ENCODE measurements around the gene SLC22A1.

The SLC22A1 gene

GRCh38 chr6:160102399-160102798, 19.2 kb upstream of the SLC22A1 start:
- TF ChIP-seq EZH2phosphoT487 (IDR thresholded peaks at IDR 0.05; ENCODE audit: low read depth) (no peak), CTCF (IDR thresholded peaks at IDR 0.05; ENCODE audit: low read depth, low read length) (no peak)

GRCh38 chr6:160102956-160103824, 18.4 kb upstream of the SLC22A1 start:
- H3K36me3 ChIP-seq (replicated peaks; ENCODE audit: low read depth, low read length): no peaks in the 10 kb centered on the region
- no peaks in the 10 kb centered on the region for H3K27me3 ChIP-seq (ENCODE audit: low read depth, low read length)
- H3K79me2 ChIP-seq (ENCODE audit: low read length): no peaks in the 10 kb centered on the region

More at GRCh38 chr6:160102399-160102798, 19.2 kb upstream of the SLC22A1 start:
- Histone ChIP-seq H3K4me1 (ENCODE audit: low read length) (no peaks in the 10 kb centered on the region), H3K4me2 (ENCODE audit: low read length) (no peak overlapping the region), H4K20me1 (ENCODE audit: insufficient read depth, low read length) (no peaks in the 10 kb centered on the region), H3K27ac (ENCODE audit: low read length) (no peak overlapping the region), H3K4me3 (ENCODE audit: low read length) (no peak overlapping the region), H3K36me3 (replicated peaks; ENCODE audit: low read depth, low read length) (no peaks in the 10 kb centered on the region), H3K27me3 (ENCODE audit: low read depth, low read length) (no peaks in the 10 kb centered on the region), H3K9ac (ENCODE audit: low read length) (no peak overlapping the region), H3K79me2 (ENCODE audit: low read length) (no peaks in the 10 kb centered on the region), H3K9me3 (ENCODE audit: insufficient read depth, low read length) (no peaks in the 10 kb centered on the region), H2AFZ (ENCODE audit: low read depth, low read length) (no peak overlapping the region)

GRCh38 chr6:160103825-160104100, 17.9 kb upstream of the SLC22A1 start:
- H3K4me2 ChIP-seq (ENCODE audit: low read length): no peak overlapping the region
- H2AFZ ChIP-seq (ENCODE audit: low read depth, low read length): no peak overlapping the region
- no peaks in the 10 kb centered on the region for H3K79me2 ChIP-seq (ENCODE audit: low read length)
- no peak overlapping the region for H3K9ac ChIP-seq (ENCODE audit: low read length)
- no peaks in the 10 kb centered on the region for H4K20me1 ChIP-seq (ENCODE audit: insufficient read depth, low read length)
- no peak overlapping the region for H3K4me3 ChIP-seq (ENCODE audit: low read length)
- no peaks in the 10 kb centered on the region for H3K9me3 ChIP-seq (ENCODE audit: insufficient read depth, low read length)
- H3K27ac ChIP-seq (ENCODE audit: low read length): no peak overlapping the region
- H3K27me3 ChIP-seq (ENCODE audit: low read depth, low read length): no peaks in the 10 kb centered on the region
- TF ChIP-seq EZH2phosphoT487 (IDR thresholded peaks at IDR 0.05; ENCODE audit: low read depth) (no peak), CTCF (IDR thresholded peaks at IDR 0.05; ENCODE audit: low read depth, low read length) (no peak)
- no peaks in the 10 kb centered on the region for H3K36me3 ChIP-seq (replicated peaks; ENCODE audit: low read depth, low read length)
- no peaks in the 10 kb centered on the region for H3K4me1 ChIP-seq (ENCODE audit: low read length)

More at GRCh38 chr6:160102956-160103824, 18.4 kb upstream of the SLC22A1 start:
- Histone ChIP-seq H3K4me2 (ENCODE audit: low read length) (no peak overlapping the region), H3K27ac (ENCODE audit: low read length) (no peak overlapping the region), H3K4me3 (ENCODE audit: low read length) (no peak overlapping the region), H2AFZ (ENCODE audit: low read depth, low read length) (no peak overlapping the region), H3K9me3 (ENCODE audit: insufficient read depth, low read length) (no peaks in the 10 kb centered on the region), H4K20me1 (ENCODE audit: insufficient read depth, low read length) (no peaks in the 10 kb centered on the region), H3K4me1 (ENCODE audit: low read length) (no peaks in the 10 kb centered on the region), H3K9ac (ENCODE audit: low read length) (no peak overlapping the region)
- TF ChIP-seq CTCF (IDR thresholded peaks at IDR 0.05; ENCODE audit: low read depth, low read length): peak; percentile 45
- no peak for TF ChIP-seq EZH2phosphoT487 (IDR thresholded peaks at IDR 0.05; ENCODE audit: low read depth)

- no peaks in the 10 kb centered on the region for H3K27me3 ChIP-seq (ENCODE audit: low read depth, low read length)
- H3K4me2 ChIP-seq (ENCODE audit: low read length): no peak overlapping the region
- H3K79me2 ChIP-seq (ENCODE audit: low read length): no peaks in the 10 kb centered on the region
- no peaks in the 10 kb centered on the region for H3K36me3 ChIP-seq (replicated peaks; ENCODE audit: low read depth, low read length)
- no peak overlapping the region for H3K4me3 ChIP-seq (ENCODE audit: low read length)
- H3K4me1 ChIP-seq (ENCODE audit: low read length): no peaks in the 10 kb centered on the region
- no peak for TF ChIP-seq EZH2phosphoT487 (IDR thresholded peaks at IDR 0.05; ENCODE audit: low read depth)
- TF ChIP-seq CTCF (IDR thresholded peaks at IDR 0.05; ENCODE audit: low read depth, low read length): no peak
- no peaks in the 10 kb centered on the region for H4K20me1 ChIP-seq (ENCODE audit: insufficient read depth, low read length)
- H3K27ac ChIP-seq (ENCODE audit: low read length): no peak overlapping the region
- H3K9ac ChIP-seq (ENCODE audit: low read length): no peak overlapping the region
- no peak overlapping the region for H2AFZ ChIP-seq (ENCODE audit: low read depth, low read length)
- H3K9me3 ChIP-seq (ENCODE audit: insufficient read depth, low read length): no peaks in the 10 kb centered on the region
These were observed 16.6 kb upstream of the SLC22A1 start for GRCh38 chr6:160104821-160105517.
